CD4-positive, alpha-beta T cell treated with Interleukin-2 at 100 ng/mL for 4 hours (primary cell): ENCODE data around the gene HSPA12B.

Source experiments
- DNase-seq: peaks from one replicate; pipeline ENCODE4 v3.0.0-alpha.2; 2020; ENCODE audit warnings: low spot score

Gene HSPA12B, protein sequence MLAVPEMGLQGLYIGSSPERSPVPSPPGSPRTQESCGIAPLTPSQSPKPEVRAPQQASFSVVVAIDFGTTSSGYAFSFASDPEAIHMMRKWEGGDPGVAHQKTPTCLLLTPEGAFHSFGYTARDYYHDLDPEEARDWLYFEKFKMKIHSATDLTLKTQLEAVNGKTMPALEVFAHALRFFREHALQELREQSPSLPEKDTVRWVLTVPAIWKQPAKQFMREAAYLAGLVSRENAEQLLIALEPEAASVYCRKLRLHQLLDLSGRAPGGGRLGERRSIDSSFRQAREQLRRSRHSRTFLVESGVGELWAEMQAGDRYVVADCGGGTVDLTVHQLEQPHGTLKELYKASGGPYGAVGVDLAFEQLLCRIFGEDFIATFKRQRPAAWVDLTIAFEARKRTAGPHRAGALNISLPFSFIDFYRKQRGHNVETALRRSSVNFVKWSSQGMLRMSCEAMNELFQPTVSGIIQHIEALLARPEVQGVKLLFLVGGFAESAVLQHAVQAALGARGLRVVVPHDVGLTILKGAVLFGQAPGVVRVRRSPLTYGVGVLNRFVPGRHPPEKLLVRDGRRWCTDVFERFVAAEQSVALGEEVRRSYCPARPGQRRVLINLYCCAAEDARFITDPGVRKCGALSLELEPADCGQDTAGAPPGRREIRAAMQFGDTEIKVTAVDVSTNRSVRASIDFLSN

DNA sequence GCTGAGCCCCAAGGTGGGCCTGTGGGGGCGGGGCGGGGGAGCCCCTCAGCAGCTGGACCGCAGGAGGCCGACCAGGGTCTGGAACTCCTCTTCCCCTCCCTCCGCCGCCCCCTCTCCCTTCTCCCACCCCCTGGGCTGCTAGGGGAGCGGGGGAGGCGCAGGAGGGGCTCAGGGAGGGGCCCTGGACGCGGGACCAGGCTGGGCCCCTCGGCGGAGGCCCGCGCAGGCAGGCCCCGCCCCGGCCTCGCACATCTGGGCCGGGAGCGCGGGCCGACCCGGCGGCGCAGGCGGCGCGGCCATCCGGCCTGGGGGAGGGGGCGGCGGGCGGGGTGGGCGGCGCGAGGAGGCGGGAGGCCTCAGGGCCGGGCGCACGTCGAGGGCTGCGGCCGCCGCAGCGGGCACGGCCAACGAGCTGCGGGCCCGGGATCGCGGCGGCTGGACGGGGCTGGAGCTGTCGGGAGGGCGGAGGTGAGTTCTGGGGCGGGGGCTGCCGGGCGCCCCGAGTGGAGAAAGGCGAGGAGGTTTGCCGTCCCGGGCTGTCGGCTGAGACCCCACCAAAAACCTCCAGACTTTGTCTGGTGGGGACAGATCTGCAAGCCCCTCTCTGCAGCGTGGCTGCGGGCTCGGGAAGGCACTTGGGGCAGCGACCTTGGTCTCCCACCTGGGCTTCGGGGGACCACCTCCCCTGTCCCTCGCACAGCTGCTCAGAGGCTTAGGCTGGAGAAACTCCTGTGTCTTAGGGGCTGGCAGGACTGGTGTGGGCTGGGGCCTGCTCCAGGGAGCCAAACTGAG is at the start of gene HSPA12B:
Gene HSPA12B, plus strand, starts transcription at position 359 of the 792 bp plus-strand sequence. CDS start 5,990 bp downstream, outside the sequence.
- no peak for DNase-seq

DNA sequence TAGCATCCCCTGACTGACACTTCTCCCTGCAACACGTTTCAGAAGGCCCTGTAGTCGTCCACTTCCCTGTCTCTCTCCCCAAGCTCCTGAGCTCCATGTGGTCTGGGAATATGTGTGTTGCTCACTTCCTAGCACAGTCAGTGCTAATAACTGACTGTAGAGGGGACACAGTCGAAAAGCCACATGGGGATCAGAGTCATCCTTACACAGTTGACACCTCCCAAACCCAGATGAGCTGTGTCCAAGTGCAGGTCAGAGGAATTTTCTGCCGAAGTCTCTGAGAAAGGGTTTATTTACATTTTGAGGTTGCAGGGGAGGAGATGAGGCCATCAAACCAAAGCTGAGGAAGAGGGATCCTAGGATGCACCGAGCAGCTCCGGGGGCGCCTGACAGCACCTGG is 47.1 kb upstream of the HSPA12B start:
- no peak for DNase-seq

DNA sequence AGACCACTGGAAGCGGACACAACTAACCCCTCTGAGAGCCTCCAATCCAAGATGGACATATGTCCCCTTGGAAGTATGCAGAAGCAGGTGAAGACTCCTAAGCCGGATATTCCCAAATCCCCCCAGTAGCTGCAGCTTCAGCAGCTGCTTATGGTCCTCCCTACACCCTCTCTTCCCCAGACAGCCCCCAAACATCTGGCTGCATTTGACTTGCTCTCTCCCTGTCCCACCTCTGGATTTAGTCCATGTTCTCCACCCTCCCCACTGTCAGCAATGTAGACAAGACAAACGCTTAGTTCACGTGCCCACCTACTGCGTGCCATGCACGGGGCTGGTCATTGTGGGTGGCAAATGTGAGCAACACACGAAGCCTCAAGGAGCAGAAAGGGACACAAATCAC is 46.1 kb upstream of the HSPA12B start:
- no peak for DNase-seq

DNA sequence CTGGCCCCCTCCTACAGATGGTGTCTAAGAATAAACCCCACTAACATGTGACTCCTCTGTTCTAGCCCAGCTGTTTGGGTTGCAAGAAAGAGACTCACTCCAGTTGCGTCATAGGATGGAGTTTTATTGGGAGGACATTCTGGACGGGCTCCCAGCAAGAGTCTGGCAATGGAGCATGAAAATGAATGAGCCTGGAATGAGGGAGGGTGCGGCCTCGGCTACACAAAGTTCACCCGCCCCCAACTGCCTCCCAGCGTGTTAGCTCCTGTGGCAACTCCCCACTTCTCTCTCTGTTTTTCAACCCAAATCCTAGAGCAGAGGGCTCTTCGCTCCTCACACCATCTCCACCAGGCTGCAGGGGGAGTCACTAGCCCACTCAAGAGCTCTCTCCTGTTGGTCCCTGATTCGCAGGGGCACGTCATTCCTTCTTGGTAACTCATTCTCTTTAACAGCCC is 45.6 kb upstream of the HSPA12B start:
- no peak for DNase-seq

DNA sequence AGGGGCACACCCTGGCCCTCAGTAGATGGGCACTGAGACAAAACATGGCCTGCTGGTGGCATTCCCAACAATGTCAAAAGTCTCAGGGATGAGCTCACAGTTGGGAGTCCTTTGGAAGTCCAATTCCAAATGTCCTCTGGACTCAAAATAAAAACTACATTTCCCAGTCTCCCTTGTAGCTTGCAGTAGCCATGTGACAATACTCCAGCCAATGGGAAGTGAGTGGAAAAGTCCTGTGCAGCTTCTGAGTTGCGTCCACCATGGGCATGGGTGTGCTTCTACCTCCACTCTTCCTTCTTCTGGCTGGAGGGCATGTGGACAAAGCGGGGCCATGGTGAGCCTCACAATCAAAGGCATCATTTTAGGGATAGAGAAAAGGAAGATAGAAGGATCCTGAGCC is 44.8 kb upstream of the HSPA12B start:
- no peak for DNase-seq

GRCh38 chr20:3689978-3690377 is 42.5 kb upstream of the HSPA12B start:
- DNase-seq: no peak

DNA sequence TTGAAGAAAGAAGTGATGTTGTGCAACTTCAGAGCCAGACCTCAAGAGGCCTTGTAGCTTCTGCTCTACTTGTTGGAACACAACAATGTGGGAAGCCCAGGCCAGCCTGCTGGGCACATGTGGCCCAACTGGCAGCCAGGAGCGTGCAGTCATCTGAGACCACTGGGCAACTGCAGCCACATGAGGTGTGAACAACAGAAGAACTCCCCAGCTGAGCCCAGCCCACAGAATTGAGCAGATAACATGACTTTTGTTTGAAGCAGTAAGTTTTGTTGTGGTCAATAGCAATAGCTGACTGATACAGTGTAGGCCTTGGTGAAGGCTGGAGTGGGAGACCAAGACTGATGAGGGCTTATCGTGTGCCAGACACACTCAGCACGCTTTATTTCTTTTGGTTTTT is 42.1 kb upstream of the HSPA12B start:
- DNase-seq: no peak

GRCh38 chr20:3691306-3691705 is 41.2 kb upstream of the HSPA12B start:
- DNase-seq: no peak

- DNase-seq: no peak
Measured at GRCh38 chr20:3691897-3692296, 40.6 kb upstream of the HSPA12B start.

DNA sequence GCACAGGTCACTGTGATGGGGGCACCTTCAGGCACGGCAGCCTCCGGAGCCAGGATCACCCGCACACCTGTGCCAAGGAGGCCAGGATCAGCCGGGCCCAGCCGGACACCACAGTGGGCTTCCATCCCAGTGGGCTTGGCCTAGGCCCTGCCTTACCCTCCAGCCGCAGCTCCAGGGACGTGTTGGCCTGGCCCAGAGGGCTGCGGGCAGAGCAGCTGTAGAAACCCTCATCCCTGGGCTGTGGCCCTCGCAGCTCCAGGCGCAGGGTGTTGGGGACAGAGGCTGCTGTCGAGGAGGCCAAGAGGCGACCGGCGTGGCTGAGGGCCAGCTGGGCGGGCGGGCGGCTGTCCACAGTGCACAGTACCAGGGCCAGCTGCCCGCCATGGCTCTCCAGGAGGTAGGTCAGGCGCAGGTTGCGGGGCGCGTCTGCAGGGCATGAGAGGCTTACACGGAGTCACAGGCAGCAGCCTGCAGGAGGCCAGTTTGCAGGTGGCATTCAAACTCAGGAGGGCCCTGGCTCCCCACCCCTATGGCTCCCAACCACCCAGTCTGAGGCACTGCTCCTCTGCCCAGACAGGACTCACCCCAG is 39.7 kb upstream of the HSPA12B start:
- DNase-seq: no peak

DNA sequence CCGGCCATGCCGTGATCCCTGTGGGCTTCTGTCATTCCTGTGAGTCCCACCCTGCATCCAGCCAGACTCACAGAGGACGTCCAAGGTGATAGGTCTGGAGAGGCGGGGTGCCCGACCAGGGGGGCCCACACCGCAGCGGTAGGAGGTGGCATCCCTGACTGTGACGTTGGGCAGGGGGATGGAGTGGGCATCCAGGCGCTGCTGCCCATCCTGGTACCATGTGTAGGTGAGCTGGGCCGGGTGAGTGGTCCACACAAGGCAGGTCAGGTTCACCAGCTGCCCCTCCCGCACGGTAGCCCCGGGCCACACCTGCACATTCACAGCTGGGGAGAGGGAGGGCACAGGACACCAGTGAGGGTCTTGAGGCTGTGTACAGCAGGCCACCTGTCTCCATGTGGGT is 39.1 kb upstream of the HSPA12B start:
- DNase-seq: no peak

- DNase-seq: no peak
Measured at GRCh38 chr20:3694864-3695263, 37.6 kb upstream of the HSPA12B start.

- no peak for DNase-seq
Measured at GRCh38 chr20:3696200-3696599, 36.3 kb upstream of the HSPA12B start.

DNA sequence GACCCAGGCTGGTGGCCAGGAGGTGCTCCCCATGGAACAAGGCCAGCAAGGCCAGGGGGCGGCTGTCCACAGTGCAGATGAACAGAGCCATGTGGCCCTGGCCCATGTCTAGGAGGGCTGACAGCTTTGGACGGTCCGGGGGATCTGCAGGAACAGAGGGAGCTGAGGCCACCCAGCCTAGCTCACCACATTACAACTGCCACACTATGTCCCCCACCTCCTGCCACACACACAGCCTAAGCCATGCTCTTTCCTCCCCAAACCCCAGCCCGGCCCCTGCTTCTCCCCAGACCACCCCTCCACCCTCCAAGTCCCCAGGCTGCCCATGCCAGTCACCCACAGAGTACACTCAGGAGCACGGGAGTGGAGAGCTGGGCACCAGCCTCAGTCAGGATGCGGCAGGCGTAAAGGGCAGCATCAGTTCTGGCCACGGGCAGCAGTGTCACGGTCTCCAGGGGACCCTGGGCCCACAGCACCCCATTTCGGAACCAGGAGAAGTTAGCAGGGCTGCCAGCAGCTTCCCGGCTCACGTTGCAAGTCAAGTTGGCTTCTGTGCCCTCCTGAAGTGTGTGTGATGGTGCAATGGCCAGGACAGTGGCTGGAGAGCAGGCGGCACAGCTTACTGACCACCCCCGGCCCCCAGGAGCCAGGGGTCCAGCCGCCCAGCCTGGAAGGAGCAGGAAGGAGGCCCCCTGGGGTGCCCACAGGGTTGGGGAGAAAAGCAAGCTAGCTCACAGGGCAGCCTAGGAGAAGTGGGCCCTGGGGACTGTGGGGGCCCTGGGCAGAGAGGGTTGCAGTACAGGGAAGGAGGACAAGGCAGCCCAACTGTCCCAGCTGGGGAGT is 35.5 kb upstream of the HSPA12B start:
- no peak for DNase-seq

- no peak for DNase-seq
Measured at GRCh38 chr20:3697588-3698305, 34.7 kb upstream of the HSPA12B start.

- DNase-seq: no peak
Measured at GRCh38 chr20:3698591-3699001, 33.9 kb upstream of the HSPA12B start.

- DNase-seq: no peak
Measured at GRCh38 chr20:3699037-3699436, 33.4 kb upstream of the HSPA12B start.

GRCh38 chr20:3701061-3701998 is 31.2 kb upstream of the HSPA12B start:
- no peak for DNase-seq

DNA sequence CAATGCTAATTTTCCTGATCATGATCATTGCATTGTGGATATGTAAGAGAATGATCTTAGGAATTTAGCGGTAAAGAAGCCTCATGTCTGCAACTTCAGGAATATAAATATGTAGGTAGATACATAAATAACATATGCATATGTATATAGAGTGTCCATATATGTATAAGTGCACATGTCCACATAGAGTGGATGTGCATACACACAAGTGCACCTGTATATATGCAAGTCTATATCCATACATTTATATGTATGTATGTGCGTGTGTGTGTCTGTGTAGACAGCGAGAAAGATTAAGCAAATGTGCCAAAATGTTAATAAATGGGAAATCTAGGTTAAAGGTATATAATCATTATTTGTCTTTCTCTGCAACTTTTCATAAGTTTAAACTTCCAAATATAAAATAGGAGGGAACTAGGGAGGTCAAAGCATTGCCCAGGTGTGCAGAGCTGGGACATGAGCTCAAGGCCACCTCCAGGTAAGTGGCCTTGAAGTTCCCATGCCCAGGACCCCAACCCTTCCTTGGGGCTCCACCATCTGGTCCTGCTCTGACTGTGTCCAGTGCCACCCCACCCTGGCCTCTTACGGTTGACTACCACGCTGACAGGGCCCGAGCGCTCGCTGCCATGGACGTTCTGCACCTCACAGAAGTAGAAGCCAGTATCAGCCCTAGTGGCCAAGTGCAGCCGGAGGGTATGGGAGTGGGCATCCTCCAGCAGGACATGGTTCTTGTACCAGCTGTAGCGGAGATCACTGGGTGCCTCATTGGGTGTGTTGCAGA is 29.7 kb upstream of the HSPA12B start:
- DNase-seq: no peak
